ENCODE measurements around the gene VSIG1. TPM values are rescaled to one million over a fixed set of nuclear protein-coding genes. Genes with fewer than 3 reads are reported as not detected.

VSIG1 gene
- total RNA-seq, 1 donor from 2014 or later: not detected

- Mint-ChIP-seq H3K4me1 (ENCODE audit: low read depth, unreplicated experiment) (no peaks in the 10 kb centered on the region), H3K9me3 (ENCODE audit: unreplicated experiment) (no peaks in the 10 kb centered on the region), H3K27me3 (ENCODE audit: unreplicated experiment) (no peaks in the 10 kb centered on the region)
These were observed 10.1 kb upstream of the VSIG1 start for GRCh38 chrX:108034725-108035124.

DNA sequence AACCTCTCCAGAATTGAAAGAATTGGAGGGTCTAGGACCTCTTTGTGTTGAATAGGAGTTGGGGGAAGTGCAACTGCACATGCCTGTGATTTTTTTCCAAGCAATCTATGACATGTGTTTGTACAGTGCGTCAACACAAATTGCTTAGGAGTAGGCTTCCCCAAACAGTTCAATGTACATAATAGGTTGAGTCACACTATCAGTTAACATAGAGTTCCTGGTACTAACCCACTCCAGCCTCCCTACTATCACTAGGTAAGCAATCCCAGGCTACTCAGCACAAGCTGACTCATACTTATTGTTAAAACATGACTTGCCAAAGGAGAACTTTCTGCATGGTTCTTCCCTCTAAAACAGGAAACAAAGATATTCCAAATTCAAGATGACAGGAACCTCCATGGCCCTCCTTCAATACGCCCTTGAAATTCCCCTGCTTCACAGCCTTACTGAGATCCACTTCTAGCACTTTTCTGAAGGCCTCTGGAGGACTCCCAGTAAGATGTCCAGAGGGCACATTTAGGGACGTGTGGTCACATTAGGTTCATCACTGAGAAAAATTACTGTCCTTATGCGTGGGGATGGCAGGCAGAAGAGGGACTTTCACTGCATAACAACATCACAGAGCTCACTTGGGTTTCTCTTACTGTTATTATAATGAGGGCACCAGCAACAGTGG is 8.4 kb upstream of the VSIG1 start:
- DNase-seq: no peak
- H3K4me1 Mint-ChIP-seq (ENCODE audit: low read depth, unreplicated experiment): no peaks in the 10 kb centered on the region
- H3K36me3 Mint-ChIP-seq (ENCODE audit: unreplicated experiment): no peaks in the 10 kb centered on the region
- TF ChIP-seq, protein P1, sequence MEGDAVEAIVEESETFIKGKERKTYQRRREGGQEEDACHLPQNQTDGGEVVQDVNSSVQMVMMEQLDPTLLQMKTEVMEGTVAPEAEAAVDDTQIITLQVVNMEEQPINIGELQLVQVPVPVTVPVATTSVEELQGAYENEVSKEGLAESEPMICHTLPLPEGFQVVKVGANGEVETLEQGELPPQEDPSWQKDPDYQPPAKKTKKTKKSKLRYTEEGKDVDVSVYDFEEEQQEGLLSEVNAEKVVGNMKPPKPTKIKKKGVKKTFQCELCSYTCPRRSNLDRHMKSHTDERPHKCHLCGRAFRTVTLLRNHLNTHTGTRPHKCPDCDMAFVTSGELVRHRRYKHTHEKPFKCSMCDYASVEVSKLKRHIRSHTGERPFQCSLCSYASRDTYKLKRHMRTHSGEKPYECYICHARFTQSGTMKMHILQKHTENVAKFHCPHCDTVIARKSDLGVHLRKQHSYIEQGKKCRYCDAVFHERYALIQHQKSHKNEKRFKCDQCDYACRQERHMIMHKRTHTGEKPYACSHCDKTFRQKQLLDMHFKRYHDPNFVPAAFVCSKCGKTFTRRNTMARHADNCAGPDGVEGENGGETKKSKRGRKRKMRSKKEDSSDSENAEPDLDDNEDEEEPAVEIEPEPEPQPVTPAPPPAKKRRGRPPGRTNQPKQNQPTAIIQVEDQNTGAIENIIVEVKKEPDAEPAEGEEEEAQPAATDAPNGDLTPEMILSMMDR (IDR thresholded peaks at IDR 0.05; ENCODE audit: partially characterized antibody, unreplicated experiment): no peak
- H3K27ac Mint-ChIP-seq (ENCODE audit: unreplicated experiment): no peak overlapping the region
- H3K4me3 Mint-ChIP-seq (ENCODE audit: unreplicated experiment): no peak overlapping the region
- H3K9me3 Mint-ChIP-seq (ENCODE audit: unreplicated experiment): no peaks in the 10 kb centered on the region
- H3K27me3 Mint-ChIP-seq (ENCODE audit: unreplicated experiment): no peaks in the 10 kb centered on the region

More at GRCh38 chrX:108034725-108035124, 10.1 kb upstream of the VSIG1 start:
- Mint-ChIP-seq H3K4me3 (ENCODE audit: unreplicated experiment) (no peak overlapping the region), H3K27ac (ENCODE audit: unreplicated experiment) (no peak overlapping the region), H3K36me3 (ENCODE audit: unreplicated experiment) (no peaks in the 10 kb centered on the region)
- no peak for DNase-seq
- TF ChIP-seq, protein P1 (IDR thresholded peaks at IDR 0.05; ENCODE audit: partially characterized antibody, unreplicated experiment): no peak

- no peaks in the 10 kb centered on the region for H3K36me3 Mint-ChIP-seq (ENCODE audit: unreplicated experiment)
- H3K4me3 Mint-ChIP-seq (ENCODE audit: unreplicated experiment): no peak overlapping the region
- no peaks in the 10 kb centered on the region for H3K27me3 Mint-ChIP-seq (ENCODE audit: unreplicated experiment)
- no peaks in the 10 kb centered on the region for H3K4me1 Mint-ChIP-seq (ENCODE audit: low read depth, unreplicated experiment)
- no peak for DNase-seq
- TF ChIP-seq, protein P1 (IDR thresholded peaks at IDR 0.05; ENCODE audit: partially characterized antibody, unreplicated experiment): no peak
- H3K9me3 Mint-ChIP-seq (ENCODE audit: unreplicated experiment): no peaks in the 10 kb centered on the region
- no peak overlapping the region for H3K27ac Mint-ChIP-seq (ENCODE audit: unreplicated experiment)
These were observed 4.8 kb downstream of the VSIG1 start for GRCh38 chrX:108049649-108050048.

- Mint-ChIP-seq H3K4me3 (ENCODE audit: unreplicated experiment) (no peak overlapping the region), H3K36me3 (ENCODE audit: unreplicated experiment) (no peaks in the 10 kb centered on the region), H3K9me3 (ENCODE audit: unreplicated experiment) (no peaks in the 10 kb centered on the region), H3K27ac (ENCODE audit: unreplicated experiment) (no peak overlapping the region), H3K27me3 (ENCODE audit: unreplicated experiment) (no peaks in the 10 kb centered on the region), H3K4me1 (ENCODE audit: low read depth, unreplicated experiment) (no peaks in the 10 kb centered on the region)
- DNase-seq: no peak
- TF ChIP-seq, protein P1 (IDR thresholded peaks at IDR 0.05; ENCODE audit: partially characterized antibody, unreplicated experiment): no peak
These were observed 8.4 kb downstream of the VSIG1 start for GRCh38 chrX:108053218-108053617.

- no peak overlapping the region for H3K4me3 Mint-ChIP-seq (ENCODE audit: unreplicated experiment)
- TF ChIP-seq, protein P1 (IDR thresholded peaks at IDR 0.05; ENCODE audit: partially characterized antibody, unreplicated experiment): no peak
- H3K4me1 Mint-ChIP-seq (ENCODE audit: low read depth, unreplicated experiment): no peaks in the 10 kb centered on the region
- DNase-seq: no peak
- no peaks in the 10 kb centered on the region for H3K36me3 Mint-ChIP-seq (ENCODE audit: unreplicated experiment)
- no peaks in the 10 kb centered on the region for H3K27me3 Mint-ChIP-seq (ENCODE audit: unreplicated experiment)
- H3K9me3 Mint-ChIP-seq (ENCODE audit: unreplicated experiment): no peaks in the 10 kb centered on the region
- no peak overlapping the region for H3K27ac Mint-ChIP-seq (ENCODE audit: unreplicated experiment)
These were observed 10.7 kb downstream of the VSIG1 start for GRCh38 chrX:108055546-108055945.
